Ishikawa (cell line): ENCODE data around the gene STON2.

ENCODE experiments used
- EGR1 ChIP-seq: IDR thresholded peaks from 2 replicates; pipeline ENCODE4 v1.6.1; 2012
- TCF12 ChIP-seq: IDR thresholded peaks from 2 replicates; pipeline ENCODE4 v1.6.1; 2012; ENCODE audit warnings: low read depth

- TF ChIP-seq TCF12, result no peak
- TF ChIP-seq EGR1, result no peak
These were observed 132.1 kb downstream of the STON2 start for GRCh38 chr14:81268016-81268416.
